ENCODE measurements around the gene CSRNP3.

The CSRNP3 gene

DNA sequence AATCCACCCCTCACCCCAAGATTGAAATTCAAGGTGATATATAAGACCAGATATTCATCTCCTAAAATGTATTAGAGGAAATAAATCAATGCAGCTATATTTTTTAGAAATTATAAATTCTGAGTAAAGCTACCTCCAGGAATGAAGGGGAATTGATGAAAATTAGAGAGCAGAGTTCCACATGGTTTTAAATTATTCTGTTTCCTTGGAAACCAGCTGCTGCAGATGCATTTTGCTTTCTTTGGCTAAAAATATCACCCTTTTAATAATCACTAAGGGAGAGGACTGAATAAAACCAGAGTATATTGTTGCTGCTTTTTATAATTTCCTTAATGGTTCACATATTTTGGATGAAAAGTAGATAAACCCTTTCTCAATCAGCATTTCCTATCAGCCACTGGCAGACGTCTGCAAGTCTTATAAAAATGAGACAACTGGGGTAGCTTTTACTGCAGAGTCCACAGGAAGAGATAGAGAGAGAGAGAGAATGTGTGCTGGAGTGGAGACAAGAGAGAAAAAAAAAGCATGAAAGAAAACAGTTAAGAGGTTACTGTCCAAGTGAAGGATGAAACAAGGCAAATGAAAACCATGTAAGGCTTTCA, 2.0 kb downstream of the CSRNP3 start:
- no peak for DNase-seq

DNA sequence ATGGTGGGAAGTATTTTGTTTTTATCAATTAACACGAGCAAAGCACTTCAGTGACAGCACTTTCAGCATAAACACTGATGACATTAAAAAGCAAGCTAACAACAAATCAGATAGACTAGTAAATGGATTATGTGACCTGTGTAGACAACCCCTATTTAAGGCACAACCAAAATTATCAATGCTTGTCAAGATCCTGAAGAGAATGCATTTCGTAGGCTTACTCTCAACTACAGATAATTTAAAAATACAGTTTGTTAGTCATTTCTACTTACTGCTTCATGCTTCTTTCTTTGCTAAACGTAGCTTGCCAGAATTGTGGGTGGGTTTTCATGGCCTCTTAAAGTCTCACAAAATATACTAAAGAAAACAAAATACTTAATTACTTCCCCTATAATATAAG, 3.4 kb downstream of the CSRNP3 start:
- DNase-seq = no peak

DNA sequence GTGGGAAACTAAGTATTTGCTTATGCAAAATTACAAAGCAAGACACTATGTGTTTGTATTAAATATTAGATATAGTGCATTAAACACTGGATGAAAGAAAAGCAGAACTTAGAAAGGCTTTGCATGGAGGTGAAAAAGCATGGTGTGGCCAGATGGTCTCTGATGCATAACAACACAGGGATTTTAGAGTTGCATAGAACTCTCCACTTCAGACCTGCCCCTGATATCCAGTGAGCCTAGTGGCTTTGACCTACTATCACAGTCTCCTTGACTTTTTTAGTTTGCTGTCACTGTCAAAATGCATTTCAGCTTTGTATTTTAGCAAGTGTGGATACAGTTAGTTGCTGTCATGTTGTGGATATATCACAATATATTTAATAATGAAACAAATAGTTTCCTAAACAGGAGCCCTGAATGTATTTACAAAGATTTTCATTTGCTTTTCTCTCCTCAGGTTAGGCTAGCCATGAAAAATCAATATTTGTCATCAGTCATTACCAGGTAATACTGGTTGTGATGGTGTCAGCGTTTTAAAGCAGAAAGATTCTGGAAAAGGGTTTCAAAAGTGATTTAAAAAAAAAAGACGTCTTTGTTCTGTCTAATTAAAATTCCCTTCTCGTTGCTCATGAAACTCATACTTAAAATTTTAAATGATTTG, 5.2 kb downstream of the CSRNP3 start:
- no peak for DNase-seq

DNA sequence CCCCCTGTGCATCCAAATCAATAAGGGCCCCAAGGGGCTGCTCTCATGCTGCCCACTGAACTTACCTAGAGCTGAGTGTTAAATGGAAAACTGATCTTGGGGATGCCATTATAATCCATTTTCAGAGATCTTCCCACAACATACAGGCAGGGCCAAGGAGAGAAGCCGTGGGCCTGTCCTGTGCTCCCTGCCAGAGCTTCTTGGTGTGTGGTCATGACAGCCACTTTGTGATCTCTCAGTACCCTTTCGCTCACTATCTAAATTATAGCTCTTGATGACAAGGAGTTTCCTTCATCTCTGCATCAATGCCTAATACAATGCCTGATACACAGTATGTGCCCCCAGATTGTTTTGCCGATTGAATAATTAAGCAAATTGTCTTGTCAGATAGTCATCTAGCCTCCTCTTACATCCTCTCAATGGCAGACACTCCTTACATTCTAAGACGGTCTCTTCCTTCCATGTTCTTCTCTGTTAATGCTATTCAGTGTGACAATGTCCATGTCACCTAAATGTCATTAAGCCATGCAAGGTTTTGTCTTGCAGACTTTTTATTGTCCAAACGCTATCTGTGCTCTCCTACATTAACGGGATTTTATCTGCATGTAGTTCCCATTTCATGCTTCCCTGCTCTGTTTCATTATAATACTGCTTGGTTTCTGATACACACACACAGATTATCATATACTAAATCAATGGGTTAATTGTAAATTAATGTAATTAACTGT, 5.9 kb downstream of the CSRNP3 start:
- no peak for DNase-seq

DNA sequence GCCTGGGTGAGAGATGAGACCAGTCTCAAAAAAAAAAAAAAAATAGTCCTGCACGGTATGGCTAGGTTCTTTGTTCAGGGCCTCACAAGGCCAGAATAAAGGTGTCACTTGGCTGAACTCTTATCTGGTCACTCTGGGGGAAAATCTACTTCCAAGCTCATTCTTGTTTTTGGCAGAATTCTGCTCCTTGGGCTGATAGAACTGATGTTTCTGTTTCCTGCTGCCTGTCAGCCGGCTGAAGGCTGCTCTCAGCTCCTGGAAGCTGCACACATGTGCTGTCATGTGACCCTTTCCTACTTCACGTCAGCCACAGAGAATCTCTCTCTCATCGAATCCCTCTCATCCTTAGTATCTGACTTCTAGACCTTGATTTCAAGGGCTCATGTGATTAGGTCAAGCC, 10.4 kb downstream of the CSRNP3 start:
- no peak for DNase-seq

DNA sequence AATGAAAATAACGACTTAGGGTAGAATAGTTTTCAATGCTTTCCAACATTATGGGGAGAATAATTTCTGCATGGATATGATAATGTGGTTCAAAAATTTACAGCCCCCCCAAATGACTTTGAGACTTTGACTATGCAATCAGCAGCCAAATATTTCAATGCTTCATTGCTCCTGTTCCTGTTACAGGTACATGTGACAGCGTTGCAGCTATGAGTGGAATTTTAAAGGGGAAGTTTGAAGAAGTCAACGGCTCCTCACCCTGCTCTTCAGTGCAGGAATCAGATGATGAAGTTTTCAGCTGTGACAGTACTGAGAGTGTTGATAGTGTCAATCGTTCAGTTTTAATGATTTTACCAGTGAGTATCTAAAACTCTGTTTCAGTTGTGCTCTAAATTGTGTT, 25.1 kb downstream of the CSRNP3 start:
- DNase-seq = no peak

DNA sequence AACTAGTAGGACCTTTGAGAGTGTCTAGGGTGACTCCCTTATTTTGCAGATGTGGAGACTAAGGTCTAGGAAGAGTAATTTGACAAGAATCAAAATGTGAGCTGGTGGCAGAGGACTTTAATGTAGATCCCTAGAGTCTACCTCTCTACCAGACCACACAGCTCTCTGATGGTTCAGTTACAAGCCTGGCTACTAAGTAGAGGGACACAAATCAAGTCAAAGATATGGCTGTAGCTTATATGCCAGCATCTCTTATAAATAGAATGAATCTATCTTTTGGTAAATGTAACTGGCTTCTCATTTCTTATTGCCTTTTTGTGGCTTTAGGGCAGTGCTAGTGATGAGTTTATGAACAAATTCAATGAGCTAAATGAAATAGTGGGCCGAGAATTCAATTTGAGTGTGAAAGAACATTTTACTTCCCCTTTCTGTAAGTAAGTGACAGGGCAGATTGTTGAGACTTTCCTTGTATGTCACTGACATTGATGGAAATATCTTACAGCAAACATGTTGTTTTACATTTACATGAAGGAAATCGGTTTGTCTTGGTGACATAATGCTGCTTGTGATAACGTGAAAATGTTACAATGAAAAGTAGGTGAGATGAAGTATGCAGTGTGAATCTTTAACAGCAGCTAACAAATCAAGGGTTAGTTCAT, 28.3 kb downstream of the CSRNP3 start:
- DNase-seq = peak; percentile 13 to 30

DNA sequence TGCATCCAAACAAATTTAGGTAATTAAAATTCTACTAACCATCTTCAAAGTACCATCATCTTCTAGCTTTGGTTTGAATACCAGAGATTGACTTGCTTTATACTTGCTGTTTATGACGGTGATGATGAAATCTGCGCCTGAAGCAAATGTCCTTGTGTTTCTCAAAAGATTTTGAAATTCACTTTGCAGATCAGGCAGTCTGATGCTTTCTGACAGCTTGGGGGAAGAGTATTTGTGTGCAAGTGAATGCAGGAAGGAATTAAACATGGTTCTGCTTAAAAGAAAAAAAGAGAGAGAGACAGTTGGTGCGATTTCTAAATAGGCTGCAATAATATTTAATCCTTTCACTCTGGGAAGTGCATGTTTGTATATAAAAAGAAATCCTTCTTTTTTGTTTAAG, 29.6 kb downstream of the CSRNP3 start:
- no peak for DNase-seq

DNA sequence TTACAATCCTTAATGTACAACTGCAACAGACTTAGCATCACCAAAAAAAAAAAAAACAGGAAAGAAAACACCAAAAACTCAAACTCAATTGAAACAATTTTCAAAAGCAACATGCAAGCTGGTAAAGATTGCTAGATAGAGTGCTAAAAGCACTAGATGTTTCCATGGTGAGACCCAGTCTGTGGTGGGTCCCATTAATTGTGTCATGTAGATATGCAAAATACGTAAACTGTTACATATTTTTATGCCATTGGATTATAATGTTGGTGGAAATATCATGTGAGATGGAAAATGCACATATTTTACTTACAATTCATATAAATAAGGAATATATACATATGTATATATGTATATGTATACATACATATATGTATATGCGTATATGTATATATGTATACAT, 30.5 kb downstream of the CSRNP3 start:
- DNase-seq = no peak

DNA sequence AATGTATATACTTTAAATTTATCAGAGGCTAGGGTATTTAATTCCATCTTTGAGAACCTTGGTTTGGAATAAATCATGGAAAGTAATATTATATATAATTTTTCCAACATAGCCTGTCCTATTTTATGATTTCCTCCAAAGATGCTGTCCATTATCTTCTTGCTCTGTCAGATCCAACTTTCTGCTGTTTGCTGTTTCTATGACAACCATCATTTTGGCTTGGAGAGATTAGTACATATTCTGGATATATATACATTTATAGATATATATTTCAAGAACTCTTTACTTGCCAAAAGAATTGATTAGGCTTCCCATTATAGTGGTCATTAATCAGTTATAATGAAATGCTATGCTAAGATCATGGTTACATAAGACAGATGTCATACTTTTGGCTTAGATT, 31.3 kb downstream of the CSRNP3 start:
- DNase-seq = no peak

DNA sequence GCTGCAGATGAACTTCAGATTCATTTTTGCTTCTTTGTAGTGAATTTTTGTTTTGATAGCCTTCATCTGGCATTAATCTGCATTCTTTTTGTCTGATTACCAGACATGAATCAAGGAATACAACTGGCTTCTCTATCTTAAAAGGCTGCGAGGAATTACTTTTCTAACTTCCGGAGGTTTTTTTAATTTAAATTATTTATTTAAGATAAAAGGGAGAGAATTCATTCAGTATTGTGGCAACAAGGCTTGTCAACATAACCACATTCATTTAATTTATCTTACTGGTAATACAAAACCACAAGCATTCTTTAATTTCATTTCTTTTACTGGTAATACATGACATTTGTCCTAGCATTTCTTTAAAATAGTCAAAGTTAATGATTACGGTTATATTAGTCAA, 36.0 kb downstream of the CSRNP3 start:
- no peak for DNase-seq

DNA sequence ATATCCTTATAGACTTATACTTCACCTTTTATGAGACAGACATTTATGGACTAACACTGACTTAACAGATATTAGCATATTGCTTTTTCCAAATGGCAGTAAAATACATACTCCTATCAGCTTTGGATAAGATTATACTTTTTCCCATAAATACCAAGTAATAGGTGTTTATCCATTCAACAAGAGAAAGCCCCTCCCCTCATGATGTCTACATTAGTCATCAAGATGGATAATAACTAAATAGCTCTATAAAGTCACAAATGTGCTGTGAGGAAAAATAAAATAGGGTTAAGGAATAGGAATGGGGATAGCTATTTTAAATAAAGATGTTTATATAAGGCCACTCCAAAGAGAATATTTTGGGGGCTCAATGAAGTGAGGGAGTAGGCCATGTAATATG, 39.4 kb downstream of the CSRNP3 start:
- DNase-seq = no peak

DNA sequence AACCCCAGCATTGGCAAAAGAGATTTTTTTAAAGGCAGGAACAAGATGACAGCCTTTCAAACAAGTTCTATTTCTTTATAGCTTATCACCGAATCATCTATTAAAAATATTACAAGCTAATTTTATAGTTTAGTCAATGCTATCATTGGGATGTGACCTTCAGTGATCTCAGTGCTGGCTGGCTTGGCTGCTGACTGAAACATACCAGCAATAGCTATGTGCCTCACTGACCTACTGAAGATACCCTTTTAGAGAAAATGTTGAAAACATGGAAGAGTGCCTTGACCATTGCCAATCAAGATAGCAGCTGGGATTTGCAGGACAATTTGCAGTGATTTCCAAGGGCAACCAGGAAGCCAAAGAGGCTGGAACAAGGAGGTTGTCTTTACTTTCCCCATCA, 44.0 kb downstream of the CSRNP3 start:
- DNase-seq = no peak

DNA sequence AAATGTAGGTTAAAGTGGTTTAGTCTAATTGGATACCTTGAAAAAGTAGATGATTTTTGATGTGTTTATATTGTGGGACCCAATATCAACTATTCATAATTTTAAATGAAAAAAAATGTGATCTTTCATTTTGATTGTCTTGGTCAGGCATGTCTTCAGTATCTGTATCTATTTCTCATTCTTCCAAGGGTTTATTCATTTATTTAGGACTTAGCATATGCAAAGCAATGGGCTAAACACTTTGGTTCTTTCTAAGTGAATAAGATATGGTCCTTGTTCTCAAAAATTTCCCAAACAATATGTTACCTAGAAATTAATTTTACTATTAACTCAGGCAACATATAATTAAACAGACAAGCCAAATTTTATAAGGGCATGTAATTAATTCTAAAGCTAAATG, 49.1 kb downstream of the CSRNP3 start:
- DNase-seq = no peak

DNA sequence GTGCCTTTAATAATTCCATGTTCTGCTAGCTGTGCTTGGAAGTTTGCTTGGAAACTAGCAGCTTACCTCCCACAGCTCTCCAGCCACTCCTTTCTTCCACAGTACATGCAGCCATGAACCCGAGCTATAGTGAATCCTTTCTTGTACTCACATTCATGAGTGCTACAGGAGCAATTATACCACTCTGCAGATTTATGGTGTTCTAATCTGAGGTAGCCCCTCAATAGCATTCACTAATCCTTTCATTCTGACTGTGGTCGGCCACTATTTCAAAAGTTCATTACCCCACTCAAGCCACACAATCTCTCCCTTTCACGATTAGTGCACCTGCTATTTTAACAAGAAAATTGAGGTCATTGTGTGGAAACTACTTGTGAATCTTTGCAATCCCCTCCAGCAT, 53.2 kb downstream of the CSRNP3 start:
- DNase-seq = no peak

DNA sequence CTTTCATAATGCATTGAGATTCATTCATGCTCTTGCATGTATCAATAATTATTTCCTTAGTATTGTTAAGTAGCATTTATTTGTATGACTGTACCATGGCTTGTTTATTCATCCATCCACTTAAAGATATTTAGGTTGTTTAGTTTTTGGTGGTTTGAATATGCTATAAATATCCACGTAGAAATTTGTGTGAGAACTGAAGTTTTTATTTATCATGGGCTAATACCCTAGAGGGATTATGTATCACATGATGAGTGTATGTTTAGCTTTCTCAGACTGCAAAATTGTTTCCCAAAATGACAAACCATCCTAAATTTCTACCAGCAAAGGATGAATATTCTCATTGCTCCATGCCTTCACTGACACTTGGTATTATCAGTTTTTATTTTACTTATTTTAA, 55.2 kb downstream of the CSRNP3 start:
- no peak for DNase-seq

DNA sequence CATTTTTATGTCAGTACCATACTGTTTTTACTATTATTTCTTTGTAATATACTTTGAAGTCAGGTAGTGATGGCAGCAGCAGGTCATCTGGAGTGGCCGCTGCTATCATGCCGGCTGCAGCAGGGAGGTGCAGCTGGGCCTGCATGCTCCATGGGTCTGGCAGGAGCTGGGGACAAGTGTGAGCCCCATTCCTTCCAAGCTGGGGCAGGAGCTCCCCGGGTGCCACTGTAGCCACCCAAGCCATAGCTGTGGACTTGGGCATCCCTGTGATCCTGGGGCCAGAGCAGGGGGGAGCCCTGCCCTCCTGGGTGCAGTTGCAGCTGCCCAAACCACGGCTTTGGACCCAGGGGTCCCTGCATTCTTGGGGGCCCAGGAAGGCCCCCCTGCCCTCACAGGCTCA, 59.2 kb downstream of the CSRNP3 start:
- DNase-seq = no peak

DNA sequence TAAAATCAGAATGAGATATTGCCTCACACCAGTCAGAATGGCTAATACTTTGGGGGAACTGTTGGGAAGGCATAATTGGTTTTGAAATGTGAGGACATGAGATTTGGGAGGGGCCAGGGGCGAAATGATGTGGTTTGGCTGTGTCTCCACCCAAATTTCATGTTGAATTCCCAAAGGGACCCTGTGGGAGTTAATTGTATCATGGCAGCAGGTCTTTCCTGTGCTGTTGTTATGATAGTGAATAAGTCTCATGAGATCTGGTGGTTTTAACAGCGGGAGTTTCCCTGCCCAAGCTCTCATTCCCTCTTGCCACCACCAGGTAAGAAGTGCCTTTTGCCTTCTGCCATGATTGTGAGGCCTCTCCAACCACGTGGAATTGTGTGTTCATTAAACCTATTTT, 59.6 kb downstream of the CSRNP3 start:
- no peak for DNase-seq

DNA sequence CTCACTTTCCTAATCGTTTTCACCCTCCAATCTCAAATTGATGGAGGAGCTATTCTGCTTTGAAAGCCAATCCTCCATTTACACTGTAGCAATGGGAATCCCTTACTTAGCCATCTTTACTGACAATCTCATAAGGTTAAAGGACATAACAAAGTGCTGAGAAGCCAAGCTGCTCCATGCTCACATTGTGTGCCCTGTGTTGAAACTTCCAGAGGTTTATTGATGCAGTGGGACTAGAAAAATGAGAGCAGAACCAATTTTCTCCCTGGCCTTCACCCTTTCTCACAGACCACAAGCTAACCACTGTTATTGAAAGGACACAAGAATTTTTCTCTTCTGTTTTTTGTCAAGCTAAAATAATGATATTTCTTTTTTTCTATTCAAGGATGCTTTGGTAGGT, 63.8 kb downstream of the CSRNP3 start:
- DNase-seq = no peak

DNA sequence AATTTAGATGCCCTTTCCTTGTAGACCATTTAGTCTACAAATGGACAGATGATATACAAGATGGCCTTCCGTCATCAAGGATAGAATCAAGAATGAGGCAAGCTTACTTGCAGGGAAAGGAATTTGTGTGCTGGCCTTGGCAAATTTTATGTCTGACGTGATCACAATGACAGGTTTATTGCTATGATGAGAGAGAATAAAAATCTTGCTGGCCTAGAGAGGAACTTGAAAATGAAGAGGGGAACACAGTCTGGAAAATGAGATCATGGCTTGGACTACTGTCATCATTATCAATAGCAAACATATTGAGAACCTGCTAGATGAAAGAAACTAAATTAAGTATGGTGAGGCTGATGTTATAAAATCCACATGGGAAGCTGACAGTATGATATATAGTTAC, 66.0 kb downstream of the CSRNP3 start:
- no peak for DNase-seq

DNA sequence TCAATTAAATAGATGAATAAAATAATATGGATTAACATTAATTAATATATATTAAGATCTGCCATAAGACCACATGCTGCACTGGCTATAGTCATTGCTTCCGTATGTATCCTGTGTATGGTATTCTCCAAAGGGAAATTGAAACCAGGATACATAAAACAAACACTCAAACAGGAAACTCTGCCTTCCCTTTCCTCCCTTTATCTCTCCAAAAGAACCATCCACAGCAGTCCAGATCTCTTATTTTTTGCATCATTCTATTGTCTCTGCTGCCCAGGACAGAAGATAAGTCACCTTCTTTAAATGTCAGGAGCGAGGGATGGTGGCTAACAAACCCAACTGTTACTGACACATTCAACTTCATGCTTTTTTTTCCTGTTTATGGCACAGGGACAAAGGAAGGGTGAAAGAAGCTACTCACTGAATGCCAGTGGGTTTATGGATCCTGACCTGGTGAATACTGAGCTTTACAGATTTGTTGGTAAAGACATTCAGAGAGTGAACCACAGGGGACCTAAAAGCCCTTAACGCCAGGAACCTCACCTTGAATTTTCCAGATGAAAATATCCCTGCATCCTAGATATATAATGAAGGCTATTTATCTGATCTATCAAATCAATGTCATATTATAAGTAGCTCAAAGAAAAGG, 67.5 kb downstream of the CSRNP3 start:
- DNase-seq = no peak

DNA sequence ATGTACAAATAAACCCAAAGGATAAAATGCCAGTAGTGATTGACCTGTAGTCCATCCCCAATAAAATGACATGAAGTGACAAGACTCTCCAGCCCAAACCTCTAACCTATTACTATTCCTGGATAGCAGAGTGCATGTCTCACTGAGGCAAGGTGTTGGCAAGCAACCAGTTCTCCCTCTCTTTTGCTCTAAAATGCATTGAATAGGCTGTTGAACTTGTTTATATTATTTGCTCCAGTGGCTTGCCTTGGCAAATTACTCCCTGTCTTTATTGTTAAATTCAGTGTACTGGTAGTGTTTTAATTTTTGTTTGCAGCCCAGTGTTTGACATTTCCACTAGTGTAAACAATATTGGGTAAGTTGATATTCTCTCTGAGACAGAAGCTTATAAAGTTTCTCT, 70.5 kb downstream of the CSRNP3 start:
- DNase-seq = no peak

DNA sequence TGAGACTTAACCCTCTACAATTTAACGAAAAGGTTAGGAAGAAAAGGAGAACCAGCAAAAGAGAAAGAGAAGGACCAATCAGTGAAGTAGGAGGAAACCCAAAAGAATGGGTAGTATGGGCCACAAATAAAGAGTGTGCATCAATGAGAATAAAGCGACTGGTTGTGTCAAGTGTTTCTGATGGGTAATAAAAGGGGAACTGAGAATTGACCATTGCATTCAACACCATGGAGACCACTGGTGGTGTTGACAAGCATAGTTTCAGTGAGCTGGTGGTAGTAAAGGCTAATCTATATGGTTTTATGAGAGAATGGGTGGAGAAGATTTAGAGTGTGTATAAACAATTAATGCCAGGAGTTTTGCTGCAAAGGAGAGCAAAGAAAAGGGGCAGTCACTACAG, 75.4 kb downstream of the CSRNP3 start:
- DNase-seq = no peak

DNA sequence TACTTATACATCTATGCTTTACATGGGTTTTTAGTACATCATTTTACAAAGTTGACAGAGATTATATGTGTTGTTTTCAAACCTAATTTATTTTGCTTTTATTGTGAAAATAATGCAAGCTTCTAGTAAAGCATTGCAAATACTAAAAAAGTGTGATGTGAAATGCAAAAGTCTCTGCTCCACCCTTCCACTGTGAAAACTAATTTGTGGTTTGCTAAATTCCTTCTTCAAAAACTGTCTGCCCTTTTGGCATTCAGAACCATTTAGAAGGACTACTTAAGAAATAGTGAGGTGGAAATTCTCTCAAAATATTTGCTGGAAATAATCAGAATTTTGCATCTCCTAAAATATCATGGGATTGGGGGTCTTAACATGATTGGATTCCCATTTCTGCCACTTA, 78.4 kb downstream of the CSRNP3 start:
- no peak for DNase-seq

All from Kasumi-1 (cell line).